ENCODE data around the gene PMM2.

Gene PMM2

GRCh38 chr16:8851761-8852403 lies 54.2 kb downstream of the PMM2 start:
- no peak for DNase-seq (ENCODE audit: low read depth)

- no peak for DNase-seq (ENCODE audit: low read depth)
Observed at GRCh38 chr16:8852534-8852933, 54.9 kb downstream of the PMM2 start.

- DNase-seq (ENCODE audit: low read depth): no peak
Observed at GRCh38 chr16:8853150-8853549, 55.5 kb downstream of the PMM2 start.

GRCh38 chr16:8853611-8854010 lies 56.0 kb downstream of the PMM2 start:
- no peak for DNase-seq (ENCODE audit: low read depth)

- DNase-seq (ENCODE audit: low read depth): no peak
Observed at GRCh38 chr16:8854298-8854948, 56.8 kb downstream of the PMM2 start.

GRCh38 chr16:8855051-8855786 lies 57.6 kb downstream of the PMM2 start:
- DNase-seq (ENCODE audit: low read depth): no peak

- no peak for DNase-seq (ENCODE audit: low read depth)
Observed at GRCh38 chr16:8855972-8856371, 58.3 kb downstream of the PMM2 start.

GRCh38 chr16:8858994-8859912 lies 61.6 kb downstream of the PMM2 start:
- no peak for DNase-seq (ENCODE audit: low read depth)

GRCh38 chr16:8859913-8860881 lies 62.6 kb downstream of the PMM2 start:
- no peak for DNase-seq (ENCODE audit: low read depth)

GRCh38 chr16:8861563-8862308 lies 64.1 kb downstream of the PMM2 start:
- no peak for DNase-seq (ENCODE audit: low read depth)

GRCh38 chr16:8862309-8863130 lies 64.9 kb downstream of the PMM2 start:
- no peak for DNase-seq (ENCODE audit: low read depth)

- DNase-seq (ENCODE audit: low read depth): no peak
Observed at GRCh38 chr16:8863594-8864424, 66.2 kb downstream of the PMM2 start.

GRCh38 chr16:8864480-8865110 lies 67.0 kb downstream of the PMM2 start:
- no peak for DNase-seq (ENCODE audit: low read depth)

- DNase-seq (ENCODE audit: low read depth): no peak
Observed at GRCh38 chr16:8865145-8865882, 67.7 kb downstream of the PMM2 start.

GRCh38 chr16:8866118-8866883 lies 68.7 kb downstream of the PMM2 start:
- no peak for DNase-seq (ENCODE audit: low read depth)

GRCh38 chr16:8866884-8867215 lies 69.2 kb downstream of the PMM2 start:
- DNase-seq (ENCODE audit: low read depth): no peak

Data from stimulated activated CD4-positive, alpha-beta T cell treated with anti-CD3 and anti-CD28 coated beads, Interleukin-2, amount 100 ng/mL, for 4 hours (primary cell).